ENCODE results near the gene HMCN1.

DNA sequence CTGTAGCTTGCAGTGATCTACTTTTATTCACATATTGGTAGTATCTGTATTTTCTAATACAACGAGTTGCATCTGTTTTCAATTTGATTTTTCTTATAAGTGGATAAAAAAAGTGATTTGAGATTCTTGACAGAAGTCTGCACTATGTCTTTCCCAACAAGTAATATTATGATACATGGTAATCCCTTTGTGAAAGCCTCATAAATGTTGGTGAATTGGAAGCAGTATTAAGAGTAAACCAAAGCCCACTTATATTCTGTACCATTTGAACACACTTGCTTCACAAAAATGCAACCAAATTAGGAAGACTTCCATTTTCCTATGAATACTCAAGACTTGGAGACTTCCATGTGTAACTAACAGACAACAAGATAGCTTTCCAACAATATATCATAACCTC, 172.0 kb downstream of the HMCN1 start:
- TF ChIP-seq, protein P1, sequence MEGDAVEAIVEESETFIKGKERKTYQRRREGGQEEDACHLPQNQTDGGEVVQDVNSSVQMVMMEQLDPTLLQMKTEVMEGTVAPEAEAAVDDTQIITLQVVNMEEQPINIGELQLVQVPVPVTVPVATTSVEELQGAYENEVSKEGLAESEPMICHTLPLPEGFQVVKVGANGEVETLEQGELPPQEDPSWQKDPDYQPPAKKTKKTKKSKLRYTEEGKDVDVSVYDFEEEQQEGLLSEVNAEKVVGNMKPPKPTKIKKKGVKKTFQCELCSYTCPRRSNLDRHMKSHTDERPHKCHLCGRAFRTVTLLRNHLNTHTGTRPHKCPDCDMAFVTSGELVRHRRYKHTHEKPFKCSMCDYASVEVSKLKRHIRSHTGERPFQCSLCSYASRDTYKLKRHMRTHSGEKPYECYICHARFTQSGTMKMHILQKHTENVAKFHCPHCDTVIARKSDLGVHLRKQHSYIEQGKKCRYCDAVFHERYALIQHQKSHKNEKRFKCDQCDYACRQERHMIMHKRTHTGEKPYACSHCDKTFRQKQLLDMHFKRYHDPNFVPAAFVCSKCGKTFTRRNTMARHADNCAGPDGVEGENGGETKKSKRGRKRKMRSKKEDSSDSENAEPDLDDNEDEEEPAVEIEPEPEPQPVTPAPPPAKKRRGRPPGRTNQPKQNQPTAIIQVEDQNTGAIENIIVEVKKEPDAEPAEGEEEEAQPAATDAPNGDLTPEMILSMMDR (IDR thresholded peaks at IDR 0.05; ENCODE audit: low read depth, low read length, poor library complexity, severe bottlenecking), result no peak
- no peak for TF ChIP-seq EZH2phosphoT487 (IDR thresholded peaks at IDR 0.05; ENCODE audit: borderline replicate concordance, low read length)

All from DOHH2 (cell line).